BJ (cell line): ENCODE data around the gene RHBDD1. TPM values are rescaled to one million over a fixed set of nuclear protein-coding genes. Genes with fewer than 3 reads are reported as not detected.

Experiments
- CTCF ChIA-PET: fragments of 350-600 bp; formaldehyde crosslinking; extraction: SDS; loops from one replicate; lab custom pipeline; 2021; ENCODE audit warnings: antibody characterized with exemption, inconsistent platforms; lab: Yijun Ruan, JAX
- POLR2A ChIA-PET: fragments of 300-600 bp; sonication (Branson Sonifier 250); formaldehyde crosslinking; extraction: SDS; loops from one replicate; lab custom pipeline; 2021; ENCODE audit warnings: antibody characterized with exemption; lab: Charles Lee
- DNase-seq: peaks from one replicate; pipeline ENCODE4 v3.0.0-alpha.2; 2011; ENCODE audit warnings: low read depth
- H3K27me3 ChIP-seq: 2 replicates; pipeline ENCODE4 v1.6.0; 2011; ENCODE audit warnings: low read length; ENCODE audit not compliant: control insufficient read depth, insufficient read depth
- H3K36me3 ChIP-seq: 2 replicates; pipeline ENCODE4 v1.5.1; 2011; ENCODE audit warnings: low read length; ENCODE audit not compliant: control insufficient read depth, insufficient read depth
- H3K4me3 ChIP-seq: 2 replicates; pipeline ENCODE4 v1.5.1; 2011; ENCODE audit warnings: low read depth, mild to moderate bottlenecking, control low read depth, low read length
- polyA plus RNA-seq: library from polyadenylated mRNA; depleted of rRNA; stranded (reverse); fragments of >200 nt; gene quantifications from 2 replicates; pipeline ENCODE4 v1.2.3, GENCODE V29; 2011
- TF ChIP-seq, protein P1 (sequence below): IDR thresholded peaks from 2 replicates; pipeline ENCODE4 v1.5.1; 2011; ENCODE audit warnings: low read depth, mild to moderate bottlenecking, control low read depth, inconsistent platforms, low read length, moderate library complexity; ENCODE audit not compliant: insufficient read depth

Gene RHBDD1
- polyA plus RNA-seq, 1 experiment, result 29.2 TPM

DNA sequence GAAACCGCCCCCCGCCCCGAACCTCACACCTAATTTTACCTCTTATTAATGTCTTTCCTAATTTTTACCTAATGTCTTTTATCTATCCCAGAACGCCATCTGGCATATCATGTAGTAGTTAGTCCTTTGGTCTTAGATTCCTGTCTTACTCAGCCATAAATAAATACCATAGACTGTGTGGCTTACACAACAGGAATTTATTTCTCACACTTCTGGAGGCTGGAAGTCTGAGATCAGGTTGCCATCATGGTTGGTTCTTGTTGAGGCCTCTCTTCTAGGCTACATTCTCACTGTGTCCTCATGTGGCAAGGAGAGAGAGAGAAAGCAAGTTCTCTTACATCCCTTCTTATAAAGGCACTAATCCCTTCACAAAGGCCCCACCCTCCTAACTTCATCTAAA is 46.8 kb downstream of the RHBDD1 start:
- no peaks in the 10 kb centered on the region for H3K36me3 ChIP-seq
- TF ChIP-seq, protein P1, sequence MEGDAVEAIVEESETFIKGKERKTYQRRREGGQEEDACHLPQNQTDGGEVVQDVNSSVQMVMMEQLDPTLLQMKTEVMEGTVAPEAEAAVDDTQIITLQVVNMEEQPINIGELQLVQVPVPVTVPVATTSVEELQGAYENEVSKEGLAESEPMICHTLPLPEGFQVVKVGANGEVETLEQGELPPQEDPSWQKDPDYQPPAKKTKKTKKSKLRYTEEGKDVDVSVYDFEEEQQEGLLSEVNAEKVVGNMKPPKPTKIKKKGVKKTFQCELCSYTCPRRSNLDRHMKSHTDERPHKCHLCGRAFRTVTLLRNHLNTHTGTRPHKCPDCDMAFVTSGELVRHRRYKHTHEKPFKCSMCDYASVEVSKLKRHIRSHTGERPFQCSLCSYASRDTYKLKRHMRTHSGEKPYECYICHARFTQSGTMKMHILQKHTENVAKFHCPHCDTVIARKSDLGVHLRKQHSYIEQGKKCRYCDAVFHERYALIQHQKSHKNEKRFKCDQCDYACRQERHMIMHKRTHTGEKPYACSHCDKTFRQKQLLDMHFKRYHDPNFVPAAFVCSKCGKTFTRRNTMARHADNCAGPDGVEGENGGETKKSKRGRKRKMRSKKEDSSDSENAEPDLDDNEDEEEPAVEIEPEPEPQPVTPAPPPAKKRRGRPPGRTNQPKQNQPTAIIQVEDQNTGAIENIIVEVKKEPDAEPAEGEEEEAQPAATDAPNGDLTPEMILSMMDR, result no peak
- H3K4me3 ChIP-seq, result no peak overlapping the region
- H3K27me3 ChIP-seq, result no peaks in the 10 kb centered on the region
- DNase-seq, result no peak
- ChIA-PET POLR2A (no interaction called here), CTCF (no interaction called here)

DNA sequence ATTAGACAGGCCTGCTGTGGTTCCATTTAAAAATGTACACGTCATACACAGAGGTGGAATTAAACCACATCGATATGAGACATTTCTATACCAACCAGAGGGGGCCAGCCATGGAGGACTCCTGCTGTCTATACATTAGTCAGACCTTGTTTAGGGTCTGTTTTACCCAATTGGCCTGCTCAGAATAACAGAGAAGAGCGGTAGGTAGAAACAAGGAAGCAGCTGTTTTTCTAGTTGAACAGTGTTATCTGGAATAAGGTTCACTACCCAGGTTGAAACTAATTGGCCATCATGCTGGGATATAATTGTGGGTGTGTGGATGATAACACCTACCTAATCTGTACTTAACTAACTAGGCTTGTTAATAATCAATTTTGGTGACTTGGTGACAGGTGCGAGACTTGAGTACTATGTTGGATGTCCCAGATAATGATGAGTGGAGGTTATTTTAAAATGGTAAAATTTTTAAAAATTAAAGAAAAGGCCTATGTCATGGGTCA is 47.5 kb downstream of the RHBDD1 start:
- Histone ChIP-seq H3K4me3 (no peak overlapping the region), H3K36me3 (no peaks in the 10 kb centered on the region), H3K27me3 (no peaks in the 10 kb centered on the region)
- ChIA-PET POLR2A (no interaction called here), CTCF (interaction anchor here (1.0 kb wide), 1 partner anchor 81 kb away, joined by 3 read pairs; no protein-coding TSS in a partner anchor)
- DNase-seq, result no peak
- TF ChIP-seq, protein P1, result no peak

DNA sequence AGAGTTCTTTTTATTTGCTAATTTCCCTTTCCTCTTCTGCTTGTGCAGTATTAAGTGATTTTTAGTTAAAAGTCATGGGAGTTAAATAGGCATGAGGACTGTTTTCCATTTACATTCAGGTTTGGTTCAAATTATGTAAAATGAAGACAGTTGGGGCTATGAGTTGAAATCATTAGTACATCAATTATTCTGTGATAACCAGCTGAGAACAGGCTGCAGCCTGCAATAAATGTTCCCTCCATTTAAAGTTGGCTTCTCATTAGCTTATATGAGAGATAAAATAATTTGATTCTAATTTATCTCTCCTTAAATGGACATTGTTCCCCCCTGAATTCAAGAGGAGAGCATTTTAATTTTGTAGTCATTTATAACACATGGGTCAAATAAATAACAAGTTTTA is 48.3 kb downstream of the RHBDD1 start:
- Histone ChIP-seq H3K27me3 (no peaks in the 10 kb centered on the region), H3K36me3 (no peaks in the 10 kb centered on the region), H3K4me3 (no peak overlapping the region)
- CTCF ChIA-PET, result no interaction called here
- TF ChIP-seq, protein P1, result no peak
- DNase-seq, result no peak
- POLR2A ChIA-PET, result no interaction called here

DNA sequence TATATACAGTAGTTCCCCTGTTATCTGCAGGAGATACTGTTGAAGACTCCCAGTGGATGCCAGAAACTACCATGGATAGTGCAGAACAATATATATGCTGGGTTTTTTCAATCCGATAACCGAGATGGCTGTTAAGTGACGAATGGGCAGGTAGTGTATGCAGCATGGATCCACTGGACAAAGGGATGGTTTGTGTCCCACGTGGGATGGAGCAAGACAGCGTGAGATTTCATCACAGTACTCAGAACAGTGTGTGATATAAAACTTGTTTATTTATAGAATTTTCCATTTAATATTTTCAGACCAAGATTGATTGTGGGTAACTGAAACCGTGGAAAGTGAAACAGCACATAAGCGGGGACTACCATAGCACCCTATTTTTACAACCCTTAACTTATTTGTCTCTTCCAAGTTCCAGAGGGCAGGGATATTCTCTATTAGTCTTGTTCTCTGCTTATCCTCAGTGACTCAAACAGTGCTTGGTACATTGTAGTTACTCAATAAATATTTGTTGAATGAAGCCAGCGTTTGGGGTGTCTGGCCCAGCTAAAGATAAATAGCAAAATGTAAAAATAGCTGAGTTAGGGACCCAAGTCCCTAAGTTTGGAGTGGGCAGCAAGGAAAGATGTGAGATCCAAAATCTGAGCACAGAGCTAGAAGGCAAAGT is 50.0 kb downstream of the RHBDD1 start:
- TF ChIP-seq, protein P1, result no peak
- Histone ChIP-seq H3K27me3 (no peaks in the 10 kb centered on the region), H3K4me3 (no peak overlapping the region), H3K36me3 (no peaks in the 10 kb centered on the region)
- DNase-seq, result no peak
- POLR2A ChIA-PET, result no interaction called here
- CTCF ChIA-PET, result no interaction called here

DNA sequence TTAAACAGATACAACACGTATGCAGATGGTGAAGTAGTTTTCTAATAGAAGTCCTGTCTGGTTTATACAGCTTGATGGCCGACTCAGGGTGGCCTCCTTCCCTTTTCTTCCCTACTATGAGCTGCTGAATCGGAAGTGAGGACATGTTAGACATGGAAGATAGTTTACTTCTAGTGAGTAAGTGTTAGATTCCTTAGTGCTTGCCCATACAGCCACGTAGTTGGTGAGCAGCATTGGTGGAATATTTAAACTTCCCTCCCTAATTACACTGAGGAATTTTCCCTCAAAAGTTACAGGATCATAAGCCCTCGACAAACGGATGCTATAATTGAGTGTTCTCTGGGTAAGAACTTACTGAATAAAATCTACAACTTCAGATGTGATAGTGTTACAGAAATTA is 52.1 kb downstream of the RHBDD1 start:
- ChIA-PET CTCF (no interaction called here), POLR2A (no interaction called here)
- TF ChIP-seq, protein P1, result no peak
- H3K27me3 ChIP-seq, result no peaks in the 10 kb centered on the region
- H3K4me3 ChIP-seq, result no peak overlapping the region
- DNase-seq, result peak; percentile 47
- H3K36me3 ChIP-seq, result no peaks in the 10 kb centered on the region
